PC-9 (cell line): ENCODE measurements around the gene PLK5. TPM values are rescaled to one million over a fixed set of nuclear protein-coding genes. Genes with fewer than 3 reads are reported as not detected.

ENCODE experiments used
- BruUV-seq: library from RNA; stranded (reverse); fragments of 400-500 nt; replicated peaks from 2 replicates; lab custom pipeline; 2021; lab: Mats Ljungman, UMichigan
- CTCF ChIA-PET: fragments of 300-600 bp; sonication (Branson Sonifier 250); formaldehyde crosslinking; loops from one replicate; lab custom pipeline; 2022; ENCODE audit warnings: antibody characterized with exemption; lab: Charles Lee
- POLR2A ChIA-PET: fragments of 300-600 bp; sonication (Branson Sonifier 250); formaldehyde crosslinking; loops from one replicate; lab custom pipeline; 2022; ENCODE audit warnings: antibody characterized with exemption; ENCODE audit not compliant: unreplicated experiment; lab: Charles Lee
- DNase-seq, 2 experiments: peaks; one replicate each; pipeline versions ENCODE4 v3.0.0 to v3.0.0-alpha.2; 2015 to 2022; ENCODE audit warnings: mixed read lengths in 1 of 2
- H2AFZ ChIP-seq: fragments of 200-600 bp; sonication (generic); 2 replicates; pipeline ENCODE4 v1.8.1; 2017; ENCODE audit warnings: antibody characterized with exemption
- H3F3A ChIP-seq: fragments of 200-600 bp; sonication (generic); 2 replicates; pipeline ENCODE4 v1.8.1; 2017; ENCODE audit warnings: antibody characterized with exemption, mild to moderate bottlenecking, low read depth; ENCODE audit not compliant: insufficient read depth
- H3K27ac ChIP-seq: fragments of 200-600 bp; sonication (generic); 2 replicates; pipeline ENCODE4 v1.6.1; 2016; ENCODE audit warnings: mixed run types
- H3K27me3 ChIP-seq: fragments of 200-600 bp; sonication (generic); 2 replicates; pipeline ENCODE4 v1.6.1; 2016; ENCODE audit warnings: low read depth, mixed run types; ENCODE audit not compliant: insufficient read depth
- H3K36me3 ChIP-seq: fragments of 200-600 bp; sonication (generic); 2 replicates; pipeline ENCODE4 v1.6.1; 2016; ENCODE audit warnings: low read depth, mixed run types
- H3K4me1 ChIP-seq: fragments of 200-600 bp; sonication (generic); replicated peaks from 2 replicates; pipeline ENCODE4 v1.6.1; 2016; ENCODE audit warnings: mixed run types; ENCODE audit not compliant: insufficient read depth
- H3K4me2 ChIP-seq: fragments of 200-600 bp; sonication (generic); 2 replicates; pipeline ENCODE4 v1.6.1; 2017; ENCODE audit warnings: mixed run types
- H3K4me3 ChIP-seq: fragments of 200-600 bp; sonication (generic); 2 replicates; pipeline ENCODE4 v1.6.1; 2016; ENCODE audit warnings: mixed run types
- H3K79me2 ChIP-seq: fragments of 200-600 bp; sonication (generic); 2 replicates; pipeline ENCODE4 v1.6.1; 2017; ENCODE audit warnings: low read depth, mixed run types
- H3K9me2 ChIP-seq: fragments of 200-600 bp; sonication (generic); 2 replicates; pipeline ENCODE4 v1.8.1; 2017; ENCODE audit warnings: mild to moderate bottlenecking; ENCODE audit not compliant: insufficient read depth
- H3K9me3 ChIP-seq: fragments of 200-600 bp; sonication (generic); 2 replicates; pipeline ENCODE4 v1.8.1; 2016; ENCODE audit warnings: low read depth; ENCODE audit not compliant: insufficient read depth
- H4K20me1 ChIP-seq: fragments of 200-600 bp; sonication (generic); 2 replicates; pipeline ENCODE4 v1.8.1; 2017; ENCODE audit not compliant: insufficient read depth
- CTCF ChIP-seq: fragments of 200-600 bp; sonication (generic); conservative IDR thresholded peaks from 2 replicates; pipeline ENCODE4 v1.6.1; 2017; ENCODE audit warnings: mixed run types, antibody characterized with exemption, mild to moderate bottlenecking, moderate library complexity
- EZH2 ChIP-seq: fragments of 200-600 bp; sonication (generic); IDR thresholded peaks from 2 replicates; pipeline ENCODE4 v1.8.0; 2017; ENCODE audit warnings: antibody characterized with exemption, low read depth
- intact Hi-C: fragments of 100-400 bp; cut with micrococcal nuclease; formaldehyde crosslinking; loops from one replicate; pipeline ENCODE4 v1.10.0; 2022; ENCODE audit not compliant: unreplicated experiment
- total RNA-seq: library from RNA; stranded (reverse); gene quantifications from 2 replicates; pipeline ENCODE4 v1.2.3, GENCODE V29; 2021

Gene PLK5
- total RNA-seq, 1 experiment from 2014 or later: not detected

GRCh38 chr19:1503925-1504773, 19.7 kb upstream of the PLK5 start:
- intact Hi-C loops: no loop called here

DNA sequence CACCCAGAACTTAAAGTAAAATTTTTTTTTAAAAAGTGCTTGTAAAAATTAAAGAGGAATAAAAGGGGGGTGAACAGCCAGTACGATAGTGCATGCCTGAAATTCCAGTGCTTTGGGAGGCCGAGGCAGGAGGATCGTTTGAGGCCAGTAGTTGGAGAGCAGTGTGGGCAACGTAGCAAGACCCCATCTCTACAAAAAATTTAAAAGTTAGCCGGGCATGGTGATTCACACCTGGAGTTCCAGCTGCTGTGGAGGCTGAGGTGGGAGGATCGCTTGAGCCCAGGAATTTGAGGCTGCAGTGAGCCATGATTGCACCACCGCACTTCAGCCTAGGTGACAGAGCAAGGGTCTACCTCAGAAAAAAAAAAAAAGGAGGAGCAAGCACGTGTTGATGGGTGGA, 18.9 kb upstream of the PLK5 start:
- intact Hi-C loops: no loop called here
- Histone ChIP-seq H3K36me3 (no peaks in the 10 kb centered on the region), H3F3A (peaks cover 8% of the 10 kb centered on the region), H3K9me3 (no peaks in the 10 kb centered on the region), H3K27ac (no peak overlapping the region), H2AFZ (no peak overlapping the region), H3K27me3 (no peaks in the 10 kb centered on the region), H3K4me2 (no peak overlapping the region), H3K4me3 (no peak overlapping the region), H3K9me2 (no peaks in the 10 kb centered on the region), H3K79me2 (no peaks in the 10 kb centered on the region), H4K20me1 (no peaks in the 10 kb centered on the region), H3K4me1 (no peaks in the 10 kb centered on the region)
- no TSS peak for BruUV-seq
- ChIA-PET CTCF (no interaction called here), POLR2A (no interaction called here)
- no peak for DNase-seq
- TF ChIP-seq CTCF (no peak), EZH2 (no peak)

More at GRCh38 chr19:1503925-1504773, 19.7 kb upstream of the PLK5 start:
- H4K20me1 ChIP-seq: no peaks in the 10 kb centered on the region
- H3F3A ChIP-seq: peaks cover 8% of the 10 kb centered on the region
- CTCF ChIA-PET: no interaction called here
- no peak overlapping the region for H3K4me3 ChIP-seq
- no peaks in the 10 kb centered on the region for H3K4me1 ChIP-seq
- no peaks in the 10 kb centered on the region for H3K79me2 ChIP-seq
- no peaks in the 10 kb centered on the region for H3K9me2 ChIP-seq
- no peak overlapping the region for H3K4me2 ChIP-seq
- H3K36me3 ChIP-seq: no peaks in the 10 kb centered on the region
- H2AFZ ChIP-seq: no peak overlapping the region
- no peak overlapping the region for H3K27ac ChIP-seq
- DNase-seq: no peak
- BruUV-seq: no TSS peak
- POLR2A ChIA-PET: no interaction called here
- TF ChIP-seq EZH2 (no peak), CTCF (no peak)
- no peaks in the 10 kb centered on the region for H3K9me3 ChIP-seq
- no peaks in the 10 kb centered on the region for H3K27me3 ChIP-seq

DNA sequence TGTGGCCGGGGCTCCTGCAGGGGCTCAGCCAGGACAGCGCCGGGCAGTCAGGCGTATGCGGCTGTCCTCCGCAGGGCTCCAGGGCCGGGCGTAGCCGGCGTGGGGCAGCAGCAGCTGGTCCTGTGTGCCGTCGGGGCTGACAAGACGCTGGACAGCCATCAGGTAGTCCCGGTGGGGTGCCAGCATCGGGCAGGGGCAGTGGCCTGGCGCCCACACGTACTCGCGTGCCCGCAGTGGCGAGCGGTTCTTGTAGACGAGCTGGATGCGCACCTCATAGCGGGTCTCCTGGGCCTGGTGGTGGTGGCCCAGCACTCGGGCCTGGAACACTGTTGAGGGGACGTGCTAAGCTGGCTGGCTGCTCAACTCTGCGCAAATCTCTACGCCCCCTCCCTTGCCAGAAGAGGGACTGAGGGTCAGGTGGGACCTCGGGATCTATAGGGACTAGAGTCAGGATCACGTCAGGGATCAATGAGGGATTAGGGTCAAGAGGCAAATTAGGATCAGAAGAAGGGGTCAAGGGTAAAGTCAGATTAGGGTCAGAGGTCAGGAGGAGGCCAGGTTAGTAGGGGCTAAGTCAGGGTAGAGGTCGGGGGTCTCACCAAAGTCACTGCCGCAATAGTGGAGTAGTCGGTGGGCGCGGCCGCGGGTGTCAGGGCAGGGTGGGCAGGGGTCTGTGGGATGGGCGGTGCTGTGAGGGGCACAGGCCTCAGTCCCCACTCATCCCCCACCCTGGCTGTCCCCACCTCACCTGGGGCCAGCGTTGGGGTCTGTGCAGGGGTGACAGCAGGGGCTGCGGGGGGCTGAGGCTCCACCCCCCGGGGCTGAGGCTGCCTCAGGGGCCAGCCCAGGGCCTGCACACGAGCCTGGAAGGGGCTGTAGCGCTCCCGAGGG, 17.6 kb upstream of the PLK5 start:
- intact Hi-C loops: no loop called here
- Histone ChIP-seq H3K9me3 (no peaks in the 10 kb centered on the region), H3K79me2 (no peaks in the 10 kb centered on the region), H3K9me2 (no peaks in the 10 kb centered on the region), H3K4me2 (no peak overlapping the region), H3K27me3 (no peaks in the 10 kb centered on the region), H3K27ac (no peak overlapping the region), H4K20me1 (no peaks in the 10 kb centered on the region), H3K4me1 (no peaks in the 10 kb centered on the region), H3F3A (peaks cover 8% of the 10 kb centered on the region), H3K4me3 (no peak overlapping the region), H3K36me3 (no peaks in the 10 kb centered on the region), H2AFZ (no peak overlapping the region)
- TF ChIP-seq CTCF: no peak
- ChIA-PET CTCF (interaction anchor here (0.6 kb wide), 1 partner anchor 73 kb away, joined by 4 read pairs; no protein-coding TSS in a partner anchor), POLR2A (no interaction called here)
- DNase-seq: no peak
- BruUV-seq: no TSS peak
